IPS DF 4.7 (cell line): Measurements from ENCODE around the gene CSK.
"Not testable (repeated sequence)": the region's sequence is repeated elsewhere in the genome, so short reads cannot be mapped to it uniquely, and the experiment has no call there.

Source experiments
- DNase-seq: peaks from one replicate; pipeline ENCODE4 v3.0.0-alpha.2; 2013; ENCODE audit warnings: low spot score; ENCODE audit errors: extremely low read depth

The CSK gene

DNA sequence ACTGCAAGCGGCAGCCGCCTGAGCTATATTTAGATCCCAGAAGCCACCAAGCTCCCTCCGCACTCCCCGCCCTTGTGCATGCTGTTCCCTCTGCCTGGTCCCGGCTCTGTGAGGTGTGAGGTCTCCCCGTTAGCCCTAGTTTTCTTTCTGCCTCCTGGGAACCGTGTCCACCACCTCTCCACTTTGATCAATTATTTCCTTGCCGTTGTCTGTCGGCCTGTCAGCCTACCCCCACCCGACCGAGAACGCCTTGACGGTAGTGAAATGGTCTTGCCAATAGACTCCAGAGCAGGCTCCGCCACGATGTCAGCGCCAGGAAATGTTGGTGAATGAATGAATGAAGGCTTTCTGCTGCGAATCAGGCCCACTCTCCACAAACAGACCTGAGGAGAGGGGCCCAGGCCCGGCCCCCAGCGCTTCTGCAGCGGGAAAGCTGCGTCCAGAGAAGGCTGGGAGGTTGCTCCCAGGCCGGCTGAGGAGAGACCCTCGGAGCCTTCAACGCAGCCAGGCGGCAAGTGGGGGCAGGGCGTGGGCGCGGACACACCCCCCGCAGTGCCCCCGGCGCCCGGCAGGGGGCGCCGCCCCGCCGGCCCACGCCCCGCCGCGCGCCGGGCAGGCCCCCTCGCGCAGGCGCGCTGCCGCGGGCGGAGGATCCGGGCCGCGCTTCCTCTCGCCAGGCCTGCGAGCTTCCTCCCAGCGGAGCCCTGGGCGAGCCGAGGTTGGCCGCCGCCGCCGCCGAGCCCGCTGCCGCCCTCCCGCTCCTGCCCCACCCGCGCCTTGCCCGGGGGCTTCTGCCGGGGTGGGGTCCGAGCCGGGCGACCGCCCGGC is at the start of gene CSK:
CSK (plus strand) TSS at position 650 of the 828 bp plus-strand sequence. CDS start 16,218 bp downstream, outside the sequence.
- DNase-seq = no peak

DNA sequence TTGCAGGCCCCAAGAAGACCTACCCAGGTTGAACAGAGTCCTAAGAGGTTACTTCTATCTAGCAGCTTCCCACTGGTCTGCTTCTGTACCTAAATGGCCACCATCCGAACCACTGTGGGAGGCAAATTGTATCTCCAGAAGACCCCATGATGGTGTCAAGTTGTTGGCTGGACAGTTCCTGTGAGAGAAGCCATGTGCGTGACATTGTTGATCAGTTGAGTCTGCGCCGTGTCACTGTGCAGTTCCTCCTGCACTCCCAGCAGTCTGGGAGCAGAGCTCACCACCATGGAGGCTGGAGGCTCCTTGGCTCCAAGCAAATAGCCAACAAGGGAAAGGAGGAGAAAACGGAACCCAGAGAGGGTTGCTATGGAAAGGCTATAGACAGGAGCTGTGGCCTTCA is 49.0 kb upstream of the CSK start:
- DNase-seq = no peak

DNA sequence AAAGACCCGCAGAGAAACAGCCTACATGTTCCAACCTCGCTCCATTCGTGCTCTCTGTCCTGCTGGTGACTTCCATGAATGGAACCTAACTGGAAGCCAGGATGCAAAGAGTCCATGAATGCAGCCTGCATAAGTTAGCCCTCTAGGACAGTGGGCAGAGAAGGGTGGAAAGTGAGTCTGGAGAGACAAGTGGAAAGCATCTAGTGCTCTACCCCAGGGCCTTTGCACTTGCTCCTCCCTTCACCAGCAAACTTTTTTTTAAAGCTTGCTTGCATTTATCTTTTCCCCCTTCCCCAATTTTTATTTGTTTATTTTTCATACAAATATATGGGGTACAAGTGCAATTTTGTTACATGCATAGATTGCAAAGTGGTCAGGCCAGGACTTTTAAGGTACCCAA is 48.6 kb upstream of the CSK start:
- DNase-seq = no peak

DNA sequence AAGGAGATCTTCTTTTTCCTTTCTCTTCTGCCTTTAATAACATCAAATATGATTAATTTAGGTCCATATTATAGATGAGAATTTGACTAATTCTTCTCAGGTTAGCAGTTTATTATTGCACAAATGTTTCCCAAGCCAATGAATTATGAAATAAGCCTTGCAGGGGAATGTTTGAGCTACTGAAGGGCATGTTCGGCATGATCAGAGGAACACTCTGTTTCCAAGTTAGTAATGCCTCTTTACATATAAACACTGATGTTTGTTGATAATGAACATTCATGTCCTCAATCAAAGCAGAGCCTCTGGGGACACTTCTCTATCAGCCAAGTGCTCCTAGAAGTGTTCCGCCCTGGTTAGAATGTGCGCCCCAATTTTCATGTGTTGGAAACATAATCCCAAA is 46.6 kb upstream of the CSK start:
- no peak for DNase-seq

DNA sequence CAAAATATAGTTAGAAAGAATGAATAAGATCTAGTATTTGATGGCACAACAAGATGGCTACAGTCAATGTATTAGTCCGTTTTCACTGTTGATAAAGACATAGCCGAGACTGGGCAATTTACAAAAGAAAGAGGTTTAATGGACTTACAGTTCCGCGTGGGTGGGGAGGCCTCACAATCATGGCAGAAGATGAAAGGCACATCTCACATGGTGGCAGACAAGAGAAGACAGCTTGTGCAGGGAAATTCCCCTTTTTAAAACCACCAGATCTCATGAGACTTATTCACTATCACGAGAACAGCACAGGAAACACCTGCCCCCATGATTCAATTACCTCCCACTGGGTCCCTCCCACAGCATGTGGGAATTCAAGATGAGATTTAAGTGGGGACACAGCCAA is 43.6 kb upstream of the CSK start:
- DNase-seq = not testable (repeated sequence)

DNA sequence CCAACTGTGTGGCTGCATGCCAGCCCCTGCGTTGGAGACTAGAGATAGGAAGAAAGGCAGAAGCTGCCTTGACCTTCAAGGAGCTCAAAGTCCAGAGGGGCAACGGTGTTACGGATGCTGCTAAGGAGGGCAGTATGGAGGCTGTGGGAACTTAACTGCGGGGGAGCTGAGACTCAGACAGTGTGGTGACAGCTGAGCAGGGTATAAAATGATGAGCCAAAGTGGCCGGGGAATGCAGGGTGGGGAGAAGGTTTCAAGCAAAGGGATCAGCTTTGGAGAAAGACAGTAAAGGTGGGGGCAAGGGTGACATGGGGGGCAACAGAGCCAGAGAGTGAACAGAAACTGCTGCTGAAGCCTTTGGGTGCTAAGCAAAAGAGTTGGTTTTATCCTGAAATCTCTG is 39.5 kb upstream of the CSK start:
- no peak for DNase-seq

DNA sequence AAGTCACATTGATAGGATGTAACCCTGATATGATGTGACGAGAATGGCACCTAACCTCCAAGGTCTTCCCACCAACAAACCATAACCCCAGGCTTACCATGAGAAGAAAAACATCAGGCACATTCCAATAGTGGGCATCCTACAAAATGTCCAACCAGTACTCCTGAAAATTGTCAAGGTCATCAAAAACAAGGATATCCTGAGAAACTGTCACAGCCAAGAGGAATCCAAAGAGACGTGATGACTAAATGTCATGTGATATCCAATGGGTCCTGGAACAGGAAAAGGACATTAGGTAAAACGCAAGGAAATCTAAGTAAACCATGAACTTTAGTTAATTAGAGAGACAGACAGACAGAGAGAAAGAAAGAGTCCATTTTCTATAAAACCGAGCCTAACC is 35.5 kb upstream of the CSK start:
- DNase-seq = no peak

DNA sequence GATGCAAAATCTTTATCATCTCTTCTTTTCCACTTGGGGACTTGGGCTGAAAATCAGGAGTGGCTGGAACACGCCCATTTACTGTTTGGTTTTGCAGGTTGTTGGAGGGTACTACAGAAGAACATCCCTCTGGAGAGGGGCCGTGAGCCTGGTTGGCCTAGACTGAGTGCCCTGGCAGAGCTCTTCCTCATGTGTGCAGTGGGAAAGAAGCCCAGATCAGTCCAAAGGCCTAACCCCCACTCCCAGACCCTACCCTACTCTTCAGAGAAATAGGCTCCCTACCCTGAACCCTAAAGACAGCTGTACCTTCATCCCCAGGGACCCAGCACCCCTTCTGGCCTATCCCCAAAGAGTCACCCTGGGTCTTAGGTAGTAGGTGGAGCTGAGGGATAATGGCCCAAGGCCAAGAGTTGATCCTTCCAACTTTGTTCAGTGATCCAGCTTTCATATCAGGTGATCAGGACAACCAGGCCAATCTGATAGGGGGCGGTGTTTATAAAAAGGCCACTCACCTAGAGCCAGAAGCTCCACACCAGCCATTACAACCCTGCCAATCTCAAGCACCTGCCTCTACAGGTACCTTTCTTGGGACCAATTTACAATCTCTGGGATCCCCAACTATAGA is 33.4 kb upstream of the CSK start, which contains the start of gene CYP1A2:
CYP1A2 (plus strand) TSS at position 524 of the 625 bp plus-strand sequence. CDS start 894 bp downstream, outside the sequence.
- DNase-seq = no peak

DNA sequence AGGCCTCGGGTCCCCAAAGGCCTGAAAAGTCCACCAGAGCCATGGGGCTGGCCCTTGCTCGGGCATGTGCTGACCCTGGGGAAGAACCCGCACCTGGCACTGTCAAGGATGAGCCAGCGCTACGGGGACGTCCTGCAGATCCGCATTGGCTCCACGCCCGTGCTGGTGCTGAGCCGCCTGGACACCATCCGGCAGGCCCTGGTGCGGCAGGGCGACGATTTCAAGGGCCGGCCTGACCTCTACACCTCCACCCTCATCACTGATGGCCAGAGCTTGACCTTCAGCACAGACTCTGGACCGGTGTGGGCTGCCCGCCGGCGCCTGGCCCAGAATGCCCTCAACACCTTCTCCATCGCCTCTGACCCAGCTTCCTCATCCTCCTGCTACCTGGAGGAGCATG is 32.0 kb upstream of the CSK start:
- no peak for DNase-seq

DNA sequence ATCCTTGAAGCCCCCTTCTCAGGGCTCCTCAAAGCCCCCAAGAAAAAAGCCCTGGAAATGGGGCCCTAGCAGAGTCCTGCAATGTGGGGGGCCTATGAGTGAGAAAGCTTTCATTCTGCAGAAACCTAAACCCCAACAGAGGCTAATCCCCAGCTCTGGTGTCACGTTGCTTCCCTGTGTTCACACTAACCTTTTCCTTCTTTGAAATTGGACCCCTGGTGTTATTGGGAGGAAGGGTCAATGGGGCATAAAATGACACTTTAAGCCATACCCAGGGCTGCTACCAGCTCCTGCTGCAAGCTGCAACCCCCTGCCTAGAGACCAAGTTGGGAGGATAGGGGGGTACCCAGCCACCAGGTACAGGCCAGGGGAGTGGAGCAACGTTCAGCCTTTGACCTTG is 31.1 kb upstream of the CSK start:
- no peak for DNase-seq

DNA sequence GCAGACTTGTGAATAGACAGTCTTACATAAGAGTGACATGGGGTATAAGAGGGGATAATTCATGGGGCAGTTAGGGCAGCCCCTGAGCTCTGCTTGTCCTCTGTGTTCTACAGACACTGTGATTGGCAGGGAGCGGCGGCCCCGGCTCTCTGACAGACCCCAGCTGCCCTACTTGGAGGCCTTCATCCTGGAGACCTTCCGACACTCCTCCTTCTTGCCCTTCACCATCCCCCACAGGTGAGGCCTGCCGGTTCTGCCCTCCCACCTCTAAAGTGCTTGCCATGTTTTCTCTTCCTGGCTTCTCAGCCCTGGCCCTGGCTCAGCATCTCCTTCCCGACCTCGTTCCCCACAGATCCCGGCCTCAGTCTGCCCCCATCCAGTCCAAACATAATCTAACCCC is 29.9 kb upstream of the CSK start:
- no peak for DNase-seq

DNA sequence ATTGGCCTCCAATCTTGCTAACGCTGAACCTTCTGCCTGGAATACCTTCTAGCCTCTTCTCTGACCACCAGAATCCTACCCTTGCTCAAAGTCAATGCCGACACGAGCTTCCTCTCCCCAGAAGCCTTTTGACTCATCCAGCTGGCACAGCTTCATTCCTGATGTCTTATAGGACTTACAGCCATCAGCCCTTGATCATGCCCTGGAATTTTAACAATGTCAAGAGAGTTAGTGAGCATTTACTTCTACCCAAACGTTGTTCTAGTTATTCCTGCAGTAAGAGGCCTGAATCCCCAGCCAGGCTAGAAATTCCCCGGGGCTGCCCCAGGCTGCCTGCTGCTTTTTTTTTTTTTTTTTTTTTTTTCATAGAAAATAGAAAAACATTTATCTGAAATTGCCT is 29.3 kb upstream of the CSK start:
- no peak for DNase-seq

DNA sequence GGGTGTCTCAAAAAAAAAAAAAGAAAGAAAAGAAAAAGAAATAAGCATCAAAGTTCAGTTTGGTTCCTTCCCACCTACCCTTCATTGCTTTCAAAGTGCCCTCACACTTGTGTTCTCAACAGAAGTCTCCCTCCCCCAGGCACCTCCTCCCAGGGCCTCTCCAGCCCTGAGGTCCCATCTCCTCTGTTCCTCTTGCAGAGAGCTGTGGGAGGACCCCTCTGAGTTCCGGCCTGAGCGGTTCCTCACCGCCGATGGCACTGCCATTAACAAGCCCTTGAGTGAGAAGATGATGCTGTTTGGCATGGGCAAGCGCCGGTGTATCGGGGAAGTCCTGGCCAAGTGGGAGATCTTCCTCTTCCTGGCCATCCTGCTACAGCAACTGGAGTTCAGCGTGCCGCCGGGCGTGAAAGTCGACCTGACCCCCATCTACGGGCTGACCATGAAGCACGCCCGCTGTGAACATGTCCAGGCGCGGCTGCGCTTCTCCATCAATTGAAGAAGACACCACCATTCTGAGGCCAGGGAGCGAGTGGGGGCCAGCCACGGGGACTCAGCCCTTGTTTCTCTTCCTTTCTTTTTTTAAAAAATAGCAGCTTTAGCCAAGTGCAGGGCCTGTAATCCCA is 27.2 kb upstream of the CSK start:
- no peak for DNase-seq

DNA sequence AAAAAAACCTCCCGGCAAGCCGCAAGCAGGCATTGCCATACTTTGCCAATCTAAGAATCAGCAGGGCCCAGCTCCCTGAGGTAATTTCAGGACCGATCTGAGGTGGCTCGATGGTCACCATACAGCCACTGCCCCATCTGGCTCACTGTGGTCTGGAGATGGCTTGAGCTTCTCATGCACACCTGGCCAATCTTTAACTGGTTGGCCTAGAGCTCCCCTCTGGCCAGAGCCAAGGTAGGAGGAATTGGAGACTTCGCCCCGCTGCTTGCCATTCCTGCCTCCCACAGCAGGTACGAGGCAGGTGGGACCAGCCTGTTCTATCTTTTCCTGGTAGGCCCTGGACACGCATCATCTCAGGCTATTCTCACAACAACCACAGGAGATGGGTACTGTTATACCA is 23.1 kb upstream of the CSK start:
- no peak for DNase-seq

DNA sequence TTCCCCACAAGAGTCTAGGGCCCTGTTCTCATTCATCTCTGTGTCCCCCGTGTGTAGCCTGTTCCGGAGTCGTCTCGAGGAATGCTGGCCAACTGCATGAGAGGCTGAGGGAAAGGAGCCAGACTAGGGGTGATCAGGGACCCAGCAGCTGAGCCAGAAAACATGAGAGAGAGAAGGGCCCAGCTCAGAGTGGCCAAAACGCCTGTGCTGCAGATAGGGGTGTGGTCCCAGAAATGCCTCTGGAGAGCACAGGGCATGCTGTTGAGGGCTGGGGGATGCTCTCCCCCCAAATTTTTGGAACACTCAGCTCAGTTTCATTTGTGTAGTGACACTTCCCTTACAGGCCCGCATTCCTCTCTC is 19.1 kb upstream of the CSK start:
- DNase-seq = no peak

DNA sequence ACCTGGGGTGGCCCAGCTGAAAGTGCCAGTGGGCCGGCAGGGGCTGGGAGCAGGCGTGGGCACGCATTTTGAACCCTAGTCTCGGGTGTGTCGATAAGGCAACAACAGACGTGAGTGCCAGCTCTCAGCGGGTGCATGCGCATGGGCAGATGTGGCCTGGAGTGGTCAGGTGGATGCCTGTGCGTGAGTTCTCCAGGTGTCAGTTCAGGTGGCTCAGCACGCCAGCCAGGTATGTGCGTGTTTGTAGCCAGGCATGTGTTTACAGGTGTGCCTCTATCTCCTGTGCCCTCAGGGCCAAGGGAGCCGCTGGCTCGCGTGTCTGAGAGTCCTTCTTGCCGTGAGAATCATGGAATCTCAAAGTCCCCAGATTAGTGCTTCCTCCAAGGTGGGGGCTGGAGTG is 18.5 kb upstream of the CSK start:
- DNase-seq = no peak

DNA sequence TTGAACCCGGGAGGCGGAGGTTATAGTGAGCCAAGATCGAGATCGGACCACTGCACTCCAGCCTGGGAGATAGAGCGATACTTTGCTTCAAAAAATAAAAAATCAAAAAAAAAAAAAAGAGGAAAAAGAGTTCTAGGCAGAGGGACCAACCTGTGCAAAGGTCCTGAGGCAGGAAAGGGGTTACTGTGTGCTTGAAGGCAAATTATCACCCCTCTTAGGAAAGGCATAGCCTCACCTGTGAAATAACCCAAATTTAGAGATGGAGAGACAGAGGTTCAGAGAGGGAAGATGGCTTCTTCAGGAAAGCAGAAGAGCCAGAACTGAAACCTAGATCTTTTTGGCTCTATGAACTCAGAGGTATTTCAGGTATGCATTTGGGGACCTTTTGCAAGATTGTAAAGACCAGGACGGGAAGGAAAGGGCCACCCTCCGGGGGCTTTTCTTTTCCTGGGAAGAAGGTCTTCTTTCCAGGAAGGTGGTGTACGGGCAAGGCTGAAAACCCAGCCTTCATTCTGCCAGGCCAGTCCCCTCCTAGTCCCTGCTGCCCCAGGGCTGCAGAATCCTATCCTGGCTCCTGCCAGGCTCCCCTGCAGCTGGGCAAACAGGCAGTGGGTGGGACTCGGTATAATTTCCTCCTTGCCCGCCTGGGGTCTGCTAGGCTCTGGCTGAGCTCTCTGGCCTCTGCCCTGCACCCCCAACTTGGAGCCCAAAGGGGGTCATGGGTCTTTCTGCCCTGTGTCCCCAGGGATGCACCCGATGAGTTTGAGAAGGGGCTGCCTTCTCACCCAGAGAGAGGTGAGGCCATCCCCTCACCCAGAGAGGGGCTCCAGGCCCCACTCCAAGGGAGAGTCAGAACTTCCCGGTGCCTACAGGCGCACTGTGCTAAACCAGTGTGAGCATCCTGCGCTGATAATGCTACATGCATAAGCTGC is 14.4 kb upstream of the CSK start:
- no peak for DNase-seq

DNA sequence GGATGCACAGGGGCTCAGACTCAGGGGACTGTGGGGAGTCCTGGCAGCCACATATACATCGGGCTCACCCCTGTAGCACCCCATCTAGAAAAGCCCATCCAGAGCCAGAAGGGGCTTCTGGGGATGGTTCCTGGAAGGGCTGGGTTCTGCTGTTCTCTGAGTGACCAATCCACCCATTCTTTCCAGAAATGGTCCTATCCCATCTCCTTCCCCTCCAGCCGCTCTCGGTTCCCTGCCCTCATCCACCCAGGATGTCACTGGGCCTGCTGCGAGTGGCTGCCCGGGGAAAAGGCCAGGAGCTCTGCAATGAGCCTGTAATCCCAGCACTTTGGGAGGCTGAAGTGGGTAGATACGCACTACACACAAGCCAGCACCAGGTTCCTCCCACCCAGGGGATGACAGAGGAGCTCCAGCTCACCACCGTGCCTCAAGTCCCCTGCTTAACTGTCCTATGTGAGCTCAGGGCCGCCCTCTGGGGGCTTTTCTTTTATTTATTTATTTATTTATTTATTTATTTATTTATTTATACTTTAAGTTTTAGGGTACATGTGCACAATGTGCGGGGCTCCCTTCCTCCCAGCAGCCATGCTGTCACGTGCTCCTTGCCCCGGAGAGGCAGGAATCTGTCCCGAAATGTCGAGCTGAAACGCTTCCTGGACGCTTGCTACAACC is 13.6 kb upstream of the CSK start:
- DNase-seq = no peak

DNA sequence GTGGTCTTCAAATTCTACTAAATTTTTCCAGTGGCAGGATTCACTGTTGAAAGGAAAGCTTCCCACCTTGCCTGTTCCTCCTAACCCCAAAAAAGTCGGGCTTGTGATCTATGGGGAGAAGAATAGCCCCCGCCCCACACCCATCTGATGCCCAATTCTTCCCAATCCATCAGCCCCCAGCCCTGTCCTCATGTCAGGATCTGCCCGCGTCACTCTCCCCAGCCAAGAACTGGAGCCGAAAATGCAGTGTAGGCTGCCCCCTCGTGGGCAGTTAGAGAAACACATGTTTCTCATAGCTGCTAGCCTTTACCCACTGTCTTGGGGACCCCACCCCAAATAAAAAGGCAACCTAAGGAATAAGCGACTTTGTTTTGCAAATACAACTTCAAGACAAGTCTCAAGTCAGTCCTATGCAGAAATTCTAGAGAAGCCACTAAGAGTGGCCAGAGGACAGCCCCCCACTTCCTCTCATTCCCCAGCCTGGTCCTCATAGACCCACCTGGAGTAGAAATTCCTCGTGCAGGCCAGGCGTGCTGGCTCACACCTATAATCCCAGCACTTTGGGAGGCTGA is 13.0 kb upstream of the CSK start:
- DNase-seq = no peak

DNA sequence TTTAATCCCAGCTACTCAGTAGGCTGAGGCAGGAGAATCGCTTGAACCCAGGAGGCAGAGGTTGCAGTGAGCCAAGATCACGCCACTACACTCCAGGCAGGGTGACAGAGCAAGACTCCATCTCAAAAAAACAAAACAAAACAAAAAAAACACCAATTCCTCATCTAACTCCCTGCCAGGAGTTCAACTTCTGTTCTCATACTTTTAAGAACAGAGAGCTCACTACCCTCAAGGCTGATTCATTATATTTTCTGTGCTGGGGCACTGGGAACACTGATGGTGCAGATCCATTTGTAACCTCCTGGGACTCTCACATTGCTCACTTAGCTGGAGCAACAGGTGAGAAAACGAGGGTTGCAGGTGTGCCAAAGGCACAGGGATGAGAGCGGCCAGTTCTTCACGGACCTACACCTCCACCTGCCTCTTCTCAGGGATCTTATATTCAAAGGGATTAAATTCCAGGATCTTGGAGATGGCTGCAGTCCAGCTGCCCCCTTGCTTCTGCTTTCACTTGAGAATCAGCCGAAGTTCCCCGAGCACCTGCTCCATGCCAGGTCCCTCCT is 12.3 kb upstream of the CSK start:
- no peak for DNase-seq
